IMR-90 (cell line): ENCODE data around the gene BMPER. TPM values are rescaled to one million over a fixed set of nuclear protein-coding genes. Genes with fewer than 3 reads are reported as not detected.

Experiments
- ATAC-seq: fragments of 200-7000 bp; cut with Tn5 transposase; 2 replicates; pipeline ENCODE4 v1.9.1; 2020; ENCODE audit warnings: low read depth, mild to moderate bottlenecking, moderate library complexity
- BruUV-seq: library from RNA; stranded (reverse); fragments of 400-500 nt; replicated peaks from 2 replicates; lab custom pipeline; 2021; lab: Mats Ljungman, UMichigan
- CTCF ChIA-PET: fragments of 300-600 bp; formaldehyde crosslinking; extraction: SDS; loops from one replicate; lab custom pipeline; 2021; ENCODE audit warnings: antibody characterized with exemption; lab: Yijun Ruan, JAX
- POLR2A ChIA-PET: fragments of 300-600 bp; sonication (Branson Sonifier 250); formaldehyde crosslinking; loops from one replicate; lab custom pipeline; 2022; ENCODE audit warnings: antibody characterized with exemption; ENCODE audit not compliant: unreplicated experiment; lab: Charles Lee
- DNase-seq: peaks from one replicate; pipeline ENCODE4 v3.0.0; 2013
- H2AFZ ChIP-seq: replicated peaks from 2 replicates; pipeline ENCODE3; 2013; ENCODE audit warnings: low read length, mild to moderate bottlenecking; ENCODE audit not compliant: poor library complexity
- H2AK5ac ChIP-seq: 2 replicates; pipeline ENCODE4 v1.6.1; 2013; ENCODE audit warnings: low read depth, low read length, inconsistent platforms
- H2AK9ac ChIP-seq: replicated peaks from 2 replicates; pipeline ENCODE3; 2013; ENCODE audit warnings: mild to moderate bottlenecking, low read depth, low read length, moderate library complexity; ENCODE audit not compliant: poor library complexity
- H2BK120ac ChIP-seq: 2 replicates; pipeline ENCODE4 v1.6.1; 2013; ENCODE audit warnings: low read depth, low read length, inconsistent platforms
- H2BK15ac ChIP-seq: 3 replicates; pipeline ENCODE4 v1.6.1; 2013; ENCODE audit warnings: low read depth, low read length, inconsistent platforms
- H2BK20ac ChIP-seq: 2 replicates; pipeline ENCODE4 v1.6.1; 2013; ENCODE audit warnings: low read depth, mild to moderate bottlenecking, inconsistent platforms, low read length, moderate library complexity
- H2BK5ac ChIP-seq: 2 replicates; pipeline ENCODE4 v1.6.1; 2013; ENCODE audit warnings: mild to moderate bottlenecking, low read depth, low read length, inconsistent platforms; ENCODE audit not compliant: poor library complexity, severe bottlenecking
- H3K14ac ChIP-seq: replicated peaks from 2 replicates; pipeline ENCODE4 v1.6.1; 2013; ENCODE audit warnings: low read depth, low read length, inconsistent platforms
- H3K18ac ChIP-seq: 2 replicates; pipeline ENCODE4 v1.6.1; 2013; ENCODE audit warnings: low read depth, low read length, control low read depth
- H3K23ac ChIP-seq: 2 replicates; pipeline ENCODE4 v1.6.1; 2013; ENCODE audit warnings: low read depth, low read length, inconsistent platforms
- H3K27ac ChIP-seq: 2 replicates; pipeline ENCODE4 v1.5.1; 2013; ENCODE audit warnings: mild to moderate bottlenecking, control low read depth, low read length; ENCODE audit not compliant: insufficient read depth
- H3K27me3 ChIP-seq: 2 replicates; pipeline ENCODE4 v1.6.1; 2013; ENCODE audit warnings: low read length; ENCODE audit not compliant: control insufficient read depth, insufficient read depth
- H3K36me3 ChIP-seq: 2 replicates; pipeline ENCODE4 v1.6.1; 2013; ENCODE audit warnings: low read length, mixed read lengths; ENCODE audit not compliant: control insufficient read depth, insufficient read depth
- H3K4ac ChIP-seq: 2 replicates; pipeline ENCODE4 v1.6.1; 2013; ENCODE audit warnings: low read depth, low read length, inconsistent platforms
- H3K4me1 ChIP-seq: 2 replicates; pipeline ENCODE4 v1.6.1; 2013; ENCODE audit warnings: low read length, mixed read lengths; ENCODE audit not compliant: control insufficient read depth, insufficient read depth
- H3K4me2 ChIP-seq: 2 replicates; pipeline ENCODE4 v1.6.1; 2013; ENCODE audit warnings: low read depth, mild to moderate bottlenecking, control low read depth, low read length, moderate library complexity
- H3K4me3 ChIP-seq: 2 replicates; pipeline ENCODE4 v1.5.1; 2013; ENCODE audit warnings: low read depth, mild to moderate bottlenecking, control low read depth, low read length, moderate library complexity; ENCODE audit not compliant: insufficient read depth
- H3K56ac ChIP-seq: 2 replicates; pipeline ENCODE4 v1.6.1; 2013; ENCODE audit warnings: low read length, inconsistent platforms; ENCODE audit not compliant: insufficient read depth; ENCODE audit errors: extremely low read depth
- H3K79me1 ChIP-seq, 2 experiments: 2 replicates each; pipeline ENCODE4 v1.6.1; 2013; ENCODE audit warnings: low read length in 2 of 2, inconsistent platforms in 1 of 2, low read depth in 1 of 2
- H3K9ac ChIP-seq: 2 replicates; pipeline ENCODE4 v1.6.1; 2013; ENCODE audit warnings: low read depth, low read length, control low read depth
- H3K9me1 ChIP-seq: 2 replicates; pipeline ENCODE4 v1.6.1; 2013; ENCODE audit warnings: low read length, inconsistent platforms; ENCODE audit not compliant: insufficient read depth
- H3K9me3 ChIP-seq: 2 replicates; pipeline ENCODE4 v1.6.1; 2013; ENCODE audit warnings: low read length; ENCODE audit not compliant: control insufficient read depth, insufficient read depth
- H4K20me1 ChIP-seq: 2 replicates; pipeline ENCODE4 v1.6.1; 2013; ENCODE audit warnings: low read length, inconsistent platforms; ENCODE audit not compliant: insufficient read depth
- H4K5ac ChIP-seq: 2 replicates; pipeline ENCODE4 v1.6.1; 2013; ENCODE audit warnings: mild to moderate bottlenecking, low read depth, low read length, control low read depth
- H4K8ac ChIP-seq, 2 experiments: 2 replicates each; pipeline ENCODE4 v1.6.1; 2013; ENCODE audit warnings: low read depth in 2 of 2, low read length in 2 of 2, control low read depth in 1 of 2, inconsistent platforms in 1 of 2
- H4K91ac ChIP-seq: 2 replicates; pipeline ENCODE4 v1.6.1; 2013; ENCODE audit warnings: low read depth, low read length, inconsistent platforms; ENCODE audit not compliant: insufficient read depth
- WGBS, 2 experiments: methylation state at CpG; one replicate each; pipeline versions ENCODE4 v1.1.5 to v1.1.7; 2013; ENCODE audit warnings: missing lambda C conversion rate in 2 of 2; ENCODE audit not compliant: insufficient read length in 1 of 2; ENCODE audit errors: extremely low coverage in 2 of 2; 5-methylcytosine and 5-hydroxymethylcytosine counted together
- dilution Hi-C: fragments of 300-500 bp; cut with HindIII; formaldehyde crosslinking; loops from one replicate; pipeline ENCODE4 v1.14.3; 2018; ENCODE audit warnings: low sequenced_read_pairs; ENCODE audit not compliant: unreplicated experiment
- in situ Hi-C: fragments of 300-500 bp; cut with MboI; formaldehyde crosslinking; loops from 3 replicates; pipeline ENCODE4 v1.14.3; 2019; ENCODE audit warnings: low sequenced_read_pairs, inconsistent platforms, mixed read lengths
- intact Hi-C: fragments of 100-400 bp; cut with micrococcal nuclease; formaldehyde crosslinking; loops from 2 replicates; pipeline ENCODE4 v1.10.0; 2022
- polyA plus RNA-seq, 3 experiments: library from polyadenylated mRNA; depleted of rRNA; stranded (reverse); fragments of >200 nt; gene quantifications; 2 replicates each; pipeline ENCODE4 v1.2.3, GENCODE V29; 2012; ENCODE audit warnings: low replicate concordance in 1 of 3
- total RNA-seq: library from RNA; depleted of rRNA; stranded (reverse); fragments of >200 nt; gene quantifications from 2 replicates; pipeline ENCODE4 v1.2.3, GENCODE V29; 2012
- TF ChIP-seq, protein P1 (sequence below): fragments of 150-350 bp; IDR thresholded peaks from 2 replicates; pipeline ENCODE4 v1.6.1; 2016; ENCODE audit warnings: low read depth, mild to moderate bottlenecking, low read length, moderate library complexity, borderline replicate concordance
- TF ChIP-seq, protein P2 (sequence below): conservative IDR thresholded peaks from 2 replicates; pipeline ENCODE4 v1.5.1; 2012; ENCODE audit warnings: mild to moderate bottlenecking, low read depth, low read length, improper control_type of control experiment

BMPER gene
- total and polyA plus RNA-seq, 2 of the 4 experiments (the other 2 are of a cell fraction), result 6.2 to 7.9 TPM

DNA sequence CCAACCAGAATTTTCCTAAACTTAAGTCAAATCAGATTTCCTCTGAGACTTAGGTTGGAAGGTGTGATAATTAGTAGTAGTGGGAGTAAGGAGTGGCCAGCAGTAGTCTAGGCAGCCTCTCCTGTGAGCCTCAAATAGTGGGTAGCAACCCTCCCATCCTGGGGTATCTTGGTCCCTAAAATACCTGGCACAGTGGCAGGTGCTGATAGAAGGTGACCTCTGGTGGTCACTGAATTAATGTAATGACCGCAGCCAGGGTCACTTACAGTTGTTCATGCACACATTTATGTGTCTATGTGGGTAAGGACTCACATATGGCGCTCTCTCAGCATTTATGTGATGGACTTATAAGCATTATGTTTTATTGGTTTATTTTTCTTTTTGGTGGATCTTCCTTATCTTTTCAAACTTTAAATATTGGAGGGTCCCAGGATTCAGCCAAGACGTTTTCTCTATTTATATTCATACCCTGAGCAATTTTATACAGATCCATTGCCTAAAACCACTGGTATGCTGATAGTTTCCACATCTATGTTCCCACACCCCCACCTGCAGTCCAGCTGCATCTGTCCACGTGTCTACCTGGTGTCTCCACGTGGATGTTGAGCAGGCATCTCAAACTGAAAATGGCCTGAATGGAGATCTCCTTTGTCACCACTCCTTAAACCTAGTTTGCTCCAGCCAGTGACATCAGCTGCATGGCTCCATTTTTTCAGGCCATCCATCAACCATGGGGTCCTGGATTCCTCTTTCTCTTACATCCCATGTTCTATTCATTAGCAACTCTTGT lies 18.3 kb downstream of the BMPER start:
- POLR2A ChIA-PET, result no interaction called here
- WGBS, 2 experiments, result 100% methylated on average over 3 of the region's 5 CpGs; no CpG with 5 or more reads in 1 of the 2 experiments
- intact Hi-C loops, result no loop called here
- H2BK20ac ChIP-seq, result 0 out of 2 replicates have a peak overlapping the region, but pooled peaks have one; percentile 4
- no peak overlapping the region for H4K8ac ChIP-seq
- H3K18ac ChIP-seq, result no peak overlapping the region
- H2AK9ac ChIP-seq, result no peak overlapping the region
- H3K27me3 ChIP-seq, result no peaks in the 10 kb centered on the region
- no peak overlapping the region for H3K14ac ChIP-seq
- 0 out of 2 replicates have a peak, but pooled peaks cover 2% of the 10 kb centered on the region for H3K9me1 ChIP-seq
- H3K9ac ChIP-seq, result no peak overlapping the region
- H3K4me3 ChIP-seq, result no peak overlapping the region
- H3K4ac ChIP-seq, result no peak overlapping the region
- no peaks in the 10 kb centered on the region; the same call in 1 of the 2 replicates for H3K4me1 ChIP-seq
- CTCF ChIA-PET, result no interaction called here
- no peak overlapping the region for H2BK15ac ChIP-seq
- no peaks in the 10 kb centered on the region for H4K20me1 ChIP-seq
- no peak overlapping the region for H2BK120ac ChIP-seq
- no peaks in the 10 kb centered on the region for H3K36me3 ChIP-seq
- dilution Hi-C loops, result no loop called here
- BruUV-seq, result no TSS peak
- ATAC-seq (no peak), DNase-seq (no peak)
- H2BK5ac ChIP-seq, result no peak overlapping the region
- H3K27ac ChIP-seq, result no peak overlapping the region
- H3K56ac ChIP-seq, result no peak overlapping the region
- no peaks in the 10 kb centered on the region for H3K9me3 ChIP-seq
- TF ChIP-seq, protein P1, sequence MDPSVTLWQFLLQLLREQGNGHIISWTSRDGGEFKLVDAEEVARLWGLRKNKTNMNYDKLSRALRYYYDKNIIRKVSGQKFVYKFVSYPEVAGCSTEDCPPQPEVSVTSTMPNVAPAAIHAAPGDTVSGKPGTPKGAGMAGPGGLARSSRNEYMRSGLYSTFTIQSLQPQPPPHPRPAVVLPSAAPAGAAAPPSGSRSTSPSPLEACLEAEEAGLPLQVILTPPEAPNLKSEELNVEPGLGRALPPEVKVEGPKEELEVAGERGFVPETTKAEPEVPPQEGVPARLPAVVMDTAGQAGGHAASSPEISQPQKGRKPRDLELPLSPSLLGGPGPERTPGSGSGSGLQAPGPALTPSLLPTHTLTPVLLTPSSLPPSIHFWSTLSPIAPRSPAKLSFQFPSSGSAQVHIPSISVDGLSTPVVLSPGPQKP, result no peak
- TF ChIP-seq, protein P2, sequence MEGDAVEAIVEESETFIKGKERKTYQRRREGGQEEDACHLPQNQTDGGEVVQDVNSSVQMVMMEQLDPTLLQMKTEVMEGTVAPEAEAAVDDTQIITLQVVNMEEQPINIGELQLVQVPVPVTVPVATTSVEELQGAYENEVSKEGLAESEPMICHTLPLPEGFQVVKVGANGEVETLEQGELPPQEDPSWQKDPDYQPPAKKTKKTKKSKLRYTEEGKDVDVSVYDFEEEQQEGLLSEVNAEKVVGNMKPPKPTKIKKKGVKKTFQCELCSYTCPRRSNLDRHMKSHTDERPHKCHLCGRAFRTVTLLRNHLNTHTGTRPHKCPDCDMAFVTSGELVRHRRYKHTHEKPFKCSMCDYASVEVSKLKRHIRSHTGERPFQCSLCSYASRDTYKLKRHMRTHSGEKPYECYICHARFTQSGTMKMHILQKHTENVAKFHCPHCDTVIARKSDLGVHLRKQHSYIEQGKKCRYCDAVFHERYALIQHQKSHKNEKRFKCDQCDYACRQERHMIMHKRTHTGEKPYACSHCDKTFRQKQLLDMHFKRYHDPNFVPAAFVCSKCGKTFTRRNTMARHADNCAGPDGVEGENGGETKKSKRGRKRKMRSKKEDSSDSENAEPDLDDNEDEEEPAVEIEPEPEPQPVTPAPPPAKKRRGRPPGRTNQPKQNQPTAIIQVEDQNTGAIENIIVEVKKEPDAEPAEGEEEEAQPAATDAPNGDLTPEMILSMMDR, result 0 out of 2 replicates have a peak, but pooled peaks have one; percentile 0
- no peaks in the 10 kb centered on the region; a peak in 1 of 4 replicates for H3K79me1 ChIP-seq
- no peak overlapping the region for H3K4me2 ChIP-seq
- no peak overlapping the region for H4K91ac ChIP-seq
- H2AFZ ChIP-seq, result no peak overlapping the region
- H4K5ac ChIP-seq, result no peak overlapping the region
- no peak overlapping the region for H3K23ac ChIP-seq
- H2AK5ac ChIP-seq, result no peak overlapping the region
- in situ Hi-C loops, result no loop called here
